Mesenteric fat pad (tissue), 1 donor: ENCODE results near the gene RTTN. TPM values are rescaled to one million over a fixed set of nuclear protein-coding genes. Genes with fewer than 3 reads are reported as not detected.
A peak's percentile ranks its signal among the peaks of the same experiment; 100 is the strongest.
"Not testable (repeated sequence)": the region's sequence is repeated elsewhere in the genome, so short reads cannot be mapped to it uniquely, and the experiment has no call there.

Source experiments
- DNase-seq: peaks from one replicate; pipeline ENCODE4 v3.0.0-alpha.2; 2020; ENCODE audit warnings: low spot score
- long read RNA-seq: library from polyadenylated mRNA; unstranded; transcript quantifications from one replicate; pipeline ENCODE4 v2.0.0, GENCODE V29; 2020
- total RNA-seq: library from RNA; stranded (reverse); fragmentation: NEBNext Ultra II Directional; extraction: Animal tissue kit (Norgen Biotek cat#: 25700); gene quantifications from one replicate; pipeline ENCODE4 v1.2.1, GENCODE V29; 2021
- donor health status: DM: yes; HTN: yes; CAD: no.

The RTTN gene
- 8.1 TPM for total RNA-seq
- long read RNA-seq, result 0 reads

- peak; percentile 97 for DNase-seq
Observed at GRCh38 chr18:70205421-70206397, at the start of gene RTTN. RTTN (minus strand) TSS chr18:70205687; CDS start chr18:70205658, 29 bp downstream.

GRCh38 chr18:70250781-70251180 is 45.3 kb upstream of the RTTN start:
- no peak for DNase-seq

- not testable (repeated sequence) for DNase-seq
Observed at GRCh38 chr18:70249861-70250260, 44.4 kb upstream of the RTTN start.

GRCh38 chr18:70249118-70249517 is 43.6 kb upstream of the RTTN start:
- DNase-seq, result no peak

GRCh38 chr18:70246061-70246466 is 40.6 kb upstream of the RTTN start:
- no peak for DNase-seq

GRCh38 chr18:70243131-70243929 is 37.8 kb upstream of the RTTN start:
- no peak for DNase-seq

GRCh38 chr18:70236921-70237320 is 31.4 kb upstream of the RTTN start:
- not testable (repeated sequence) for DNase-seq

GRCh38 chr18:70235478-70235877 is 30.0 kb upstream of the RTTN start:
- DNase-seq, result no peak

GRCh38 chr18:70234667-70235459 is 29.4 kb upstream of the RTTN start:
- DNase-seq, result no peak

GRCh38 chr18:70233974-70234373 is 28.5 kb upstream of the RTTN start:
- no peak for DNase-seq

GRCh38 chr18:70232261-70232660 is 26.8 kb upstream of the RTTN start:
- DNase-seq, result no peak

GRCh38 chr18:70229639-70230038 is 24.2 kb upstream of the RTTN start:
- no peak for DNase-seq

GRCh38 chr18:70228536-70228935 is 23.0 kb upstream of the RTTN start:
- DNase-seq, result no peak

GRCh38 chr18:70227438-70227837 is 22.0 kb upstream of the RTTN start:
- no peak for DNase-seq

- DNase-seq, result no peak
Observed at GRCh38 chr18:70221915-70222278, 16.4 kb upstream of the RTTN start.

- no peak for DNase-seq
Observed at GRCh38 chr18:70221156-70221914, 15.8 kb upstream of the RTTN start.

- no peak for DNase-seq
Observed at GRCh38 chr18:70220628-70221027, 15.1 kb upstream of the RTTN start.

- DNase-seq, result no peak
Observed at GRCh38 chr18:70219688-70220087, 14.2 kb upstream of the RTTN start.

- no peak for DNase-seq
Observed at GRCh38 chr18:70216788-70217187, 11.3 kb upstream of the RTTN start.

- no peak for DNase-seq
Observed at GRCh38 chr18:70207181-70207580, 1.7 kb upstream of the RTTN start.

GRCh38 chr18:70200286-70200685 is 5.2 kb downstream of the RTTN start:
- DNase-seq, result no peak
